Measurements from ENCODE around the gene MAP4K4. TPM values are rescaled to one million over a fixed set of nuclear protein-coding genes. Genes with fewer than 3 reads are reported as not detected.

Gene MAP4K4
- total and polyA plus RNA-seq, 8 donors: 9.7 to 38.7 (median 15.3) TPM

- intact Hi-C loops (cut with DNase I): no loop called here
- Histone ChIP-seq H3K27ac (no peak overlapping the region), H3K36me3 (no peaks in the 10 kb centered on the region), H3K4me3 (no peak overlapping the region), H3K27me3 (no peaks in the 10 kb centered on the region), H3K4me1 (peaks cover 0 to 5% (median 0%) of the 10 kb centered on the region in 3 donors), H3K9me3 (no peaks in the 10 kb centered on the region)
- ATAC-seq (no peak), FAIRE-seq (no peak), DNase-seq (no peak)
- no peak for TF ChIP-seq CTCF (IDR thresholded peaks at IDR 0.05)
Measured at GRCh38 chr2:101658387-101658786, 39.1 kb upstream of the MAP4K4 start.

- Histone ChIP-seq H3K4me1 (no peaks in the 10 kb centered on the region), H3K36me3 (no peaks in the 10 kb centered on the region), H3K9me3 (no peaks in the 10 kb centered on the region), H3K4me3 (no peak overlapping the region), H3K27ac (no peak overlapping the region), H3K27me3 (no peaks in the 10 kb centered on the region)
- FAIRE-seq (no peak), DNase-seq (no peak), ATAC-seq (no peak)
- WGBS, 2 donors: 87 to 93% methylated on average over 10 of the region's 10 CpGs
- intact Hi-C loops (cut with DNase I): no loop called here
- TF ChIP-seq CTCF (IDR thresholded peaks at IDR 0.05): no peak
Measured at GRCh38 chr2:101665312-101665711, 32.2 kb upstream of the MAP4K4 start.

- DNase-seq (no peak), ATAC-seq (no peak), FAIRE-seq (no peak)
- intact Hi-C loops (cut with DNase I): no loop called here
- no peaks in the 10 kb centered on the region for H3K4me1 ChIP-seq
- H3K27ac ChIP-seq: no peak overlapping the region
- no peak overlapping the region for H3K4me3 ChIP-seq
- WGBS, 2 donors: 93 to 95% methylated on average over 1 of the region's 1 CpG
- H3K9me3 ChIP-seq: no peaks in the 10 kb centered on the region
- no peaks in the 10 kb centered on the region for H3K27me3 ChIP-seq
- no peaks in the 10 kb centered on the region for H3K36me3 ChIP-seq
- TF ChIP-seq CTCF (IDR thresholded peaks at IDR 0.05): no peak
Measured at GRCh38 chr2:101667823-101668222, 29.7 kb upstream of the MAP4K4 start.

GRCh38 chr2:101672047-101672446 lies 25.5 kb upstream of the MAP4K4 start:
- WGBS, 2 donors: 56 to 75% methylated on average over 2 of the region's 2 CpGs

GRCh38 chr2:101673920-101674319 lies 23.6 kb upstream of the MAP4K4 start:
- H3K36me3 ChIP-seq: no peaks in the 10 kb centered on the region
- H3K9me3 ChIP-seq: no peaks in the 10 kb centered on the region
- ATAC-seq (no peak), DNase-seq (no peak), FAIRE-seq (no peak)
- intact Hi-C loops (cut with DNase I): no loop called here
- H3K4me1 ChIP-seq: no peaks in the 10 kb centered on the region
- H3K27ac ChIP-seq: no peak overlapping the region
- no peak overlapping the region for H3K4me3 ChIP-seq
- TF ChIP-seq CTCF (IDR thresholded peaks at IDR 0.05): no peak
- 98 to 99% methylated on average over 5 of the region's 5 CpGs for WGBS, 2 donors
- no peaks in the 10 kb centered on the region for H3K27me3 ChIP-seq

More at GRCh38 chr2:101672047-101672446, 25.5 kb upstream of the MAP4K4 start:
- Histone ChIP-seq H3K4me3 (no peak overlapping the region), H3K27ac (no peak overlapping the region), H3K27me3 (no peaks in the 10 kb centered on the region), H3K36me3 (no peaks in the 10 kb centered on the region), H3K4me1 (no peaks in the 10 kb centered on the region), H3K9me3 (no peaks in the 10 kb centered on the region)
- intact Hi-C loops (cut with DNase I): no loop called here
- FAIRE-seq (no peak), ATAC-seq (no peak), DNase-seq (no peak)
- no peak for TF ChIP-seq CTCF (IDR thresholded peaks at IDR 0.05)

Data from pancreas (tissue), 10 donors.